GM23338 (cell line): ENCODE data around the gene ZNF358.

Experiments
- CREB1 ChIP-seq: fragments of 250-450 bp; sonication (Bioruptor Pico); IDR thresholded peaks from 2 replicates; pipeline ENCODE4 v1.5.0; 2020; ENCODE audit warnings: low read depth, mild to moderate bottlenecking, moderate library complexity
- EZH2 ChIP-seq: fragments of 200-600 bp; sonication (generic); IDR thresholded peaks from one replicate; pipeline ENCODE4 v1.8.0; 2017; ENCODE audit warnings: antibody characterized with exemption, mild to moderate bottlenecking, low read depth; ENCODE audit not compliant: unreplicated experiment
- EZH2phosphoT487 ChIP-seq: fragments of 200-600 bp; sonication (generic); IDR thresholded peaks from one replicate; pipeline ENCODE4 v1.8.1; 2018; ENCODE audit warnings: antibody characterized with exemption; ENCODE audit not compliant: unreplicated experiment
- JUNB ChIP-seq: IDR thresholded peaks from one replicate; pipeline ENCODE4 v1.6.1; 2016; ENCODE audit warnings: antibody characterized with exemption; ENCODE audit not compliant: unreplicated experiment
- POLR2AphosphoS5 ChIP-seq: IDR thresholded peaks from 2 replicates; pipeline ENCODE4 v1.6.1; 2016; ENCODE audit warnings: antibody characterized with exemption, low read depth
- ZNF114 ChIP-seq: fragments of 250-450 bp; sonication (Bioruptor Pico); IDR thresholded peaks from 2 replicates; pipeline ENCODE4 v1.5.0; 2020; ENCODE audit warnings: mild to moderate bottlenecking, moderate library complexity
- TF ChIP-seq, protein P1 (sequence below), 2 experiments: fragments of 200-600 bp in 1 of 2; sonication (generic) in 1 of 2; conservative IDR thresholded peaks; 2 replicates each; pipeline versions ENCODE4 v1.5.1 to v1.6.1; 2016 to 2017; ENCODE audit warnings: antibody characterized with exemption in 2 of 2, low read depth in 2 of 2, mild to moderate bottlenecking in 2 of 2, moderate library complexity in 1 of 2
- TF ChIP-seq, protein P2 (sequence below): IDR thresholded peaks from one replicate; pipeline ENCODE4 v1.6.1; 2018; ENCODE audit warnings: antibody characterized with exemption; ENCODE audit not compliant: unreplicated experiment

DNA sequence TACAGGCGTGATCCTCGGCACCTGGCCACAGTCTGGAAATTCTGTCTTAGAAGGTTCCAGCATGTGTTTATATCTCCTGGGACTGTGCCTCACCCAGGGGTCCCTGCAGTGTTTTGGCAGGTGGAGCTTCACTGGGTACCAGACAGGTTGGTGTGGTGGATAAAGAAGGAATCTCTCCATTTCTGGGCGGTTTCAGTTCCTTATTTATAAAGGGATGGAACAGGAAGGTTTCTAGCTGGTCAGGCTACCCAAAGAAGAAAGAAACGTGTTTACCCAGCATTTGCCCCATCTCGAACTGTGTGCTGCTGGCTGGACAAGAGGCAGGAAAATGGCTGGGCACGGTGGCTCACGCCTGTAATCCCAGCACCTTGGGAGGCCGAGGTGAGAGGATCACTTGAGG, 29.4 kb downstream of the ZNF358 start:
- TF ChIP-seq, protein P1, sequence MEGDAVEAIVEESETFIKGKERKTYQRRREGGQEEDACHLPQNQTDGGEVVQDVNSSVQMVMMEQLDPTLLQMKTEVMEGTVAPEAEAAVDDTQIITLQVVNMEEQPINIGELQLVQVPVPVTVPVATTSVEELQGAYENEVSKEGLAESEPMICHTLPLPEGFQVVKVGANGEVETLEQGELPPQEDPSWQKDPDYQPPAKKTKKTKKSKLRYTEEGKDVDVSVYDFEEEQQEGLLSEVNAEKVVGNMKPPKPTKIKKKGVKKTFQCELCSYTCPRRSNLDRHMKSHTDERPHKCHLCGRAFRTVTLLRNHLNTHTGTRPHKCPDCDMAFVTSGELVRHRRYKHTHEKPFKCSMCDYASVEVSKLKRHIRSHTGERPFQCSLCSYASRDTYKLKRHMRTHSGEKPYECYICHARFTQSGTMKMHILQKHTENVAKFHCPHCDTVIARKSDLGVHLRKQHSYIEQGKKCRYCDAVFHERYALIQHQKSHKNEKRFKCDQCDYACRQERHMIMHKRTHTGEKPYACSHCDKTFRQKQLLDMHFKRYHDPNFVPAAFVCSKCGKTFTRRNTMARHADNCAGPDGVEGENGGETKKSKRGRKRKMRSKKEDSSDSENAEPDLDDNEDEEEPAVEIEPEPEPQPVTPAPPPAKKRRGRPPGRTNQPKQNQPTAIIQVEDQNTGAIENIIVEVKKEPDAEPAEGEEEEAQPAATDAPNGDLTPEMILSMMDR (conservative IDR thresholded peaks at IDR 0.05; ENCODE audit: low read depth in 2 of 2), result no peak
- TF ChIP-seq CREB1 (CRISPR knock-in tag) (no peak), EZH2 (no peak), POLR2AphosphoS5 (no peak), EZH2phosphoT487 (no peak), JUNB (no peak), ZNF114 (CRISPR knock-in tag) (no peak)
- TF ChIP-seq, protein P2, sequence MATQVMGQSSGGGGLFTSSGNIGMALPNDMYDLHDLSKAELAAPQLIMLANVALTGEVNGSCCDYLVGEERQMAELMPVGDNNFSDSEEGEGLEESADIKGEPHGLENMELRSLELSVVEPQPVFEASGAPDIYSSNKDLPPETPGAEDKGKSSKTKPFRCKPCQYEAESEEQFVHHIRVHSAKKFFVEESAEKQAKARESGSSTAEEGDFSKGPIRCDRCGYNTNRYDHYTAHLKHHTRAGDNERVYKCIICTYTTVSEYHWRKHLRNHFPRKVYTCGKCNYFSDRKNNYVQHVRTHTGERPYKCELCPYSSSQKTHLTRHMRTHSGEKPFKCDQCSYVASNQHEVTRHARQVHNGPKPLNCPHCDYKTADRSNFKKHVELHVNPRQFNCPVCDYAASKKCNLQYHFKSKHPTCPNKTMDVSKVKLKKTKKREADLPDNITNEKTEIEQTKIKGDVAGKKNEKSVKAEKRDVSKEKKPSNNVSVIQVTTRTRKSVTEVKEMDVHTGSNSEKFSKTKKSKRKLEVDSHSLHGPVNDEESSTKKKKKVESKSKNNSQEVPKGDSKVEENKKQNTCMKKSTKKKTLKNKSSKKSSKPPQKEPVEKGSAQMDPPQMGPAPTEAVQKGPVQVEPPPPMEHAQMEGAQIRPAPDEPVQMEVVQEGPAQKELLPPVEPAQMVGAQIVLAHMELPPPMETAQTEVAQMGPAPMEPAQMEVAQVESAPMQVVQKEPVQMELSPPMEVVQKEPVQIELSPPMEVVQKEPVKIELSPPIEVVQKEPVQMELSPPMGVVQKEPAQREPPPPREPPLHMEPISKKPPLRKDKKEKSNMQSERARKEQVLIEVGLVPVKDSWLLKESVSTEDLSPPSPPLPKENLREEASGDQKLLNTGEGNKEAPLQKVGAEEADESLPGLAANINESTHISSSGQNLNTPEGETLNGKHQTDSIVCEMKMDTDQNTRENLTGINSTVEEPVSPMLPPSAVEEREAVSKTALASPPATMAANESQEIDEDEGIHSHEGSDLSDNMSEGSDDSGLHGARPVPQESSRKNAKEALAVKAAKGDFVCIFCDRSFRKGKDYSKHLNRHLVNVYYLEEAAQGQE, result no peak
